ENCODE measurements around the gene ZC3H7B. TPM values are rescaled to one million over a fixed set of nuclear protein-coding genes. Genes with fewer than 3 reads are reported as not detected.
A peak's percentile ranks its signal among the peaks of the same experiment; 100 is the strongest.

The ZC3H7B gene
- total RNA-seq, 1 donor from 2014 or later = 25.8 TPM

GRCh38 chr22:41405588-41405987, 104.3 kb downstream of the ZC3H7B start:
- peaks cover 10% of the 10 kb centered on the region for H3K4me1 Mint-ChIP-seq
- peak overlapping the region; percentile 63 for H3K27ac Mint-ChIP-seq
- H3K27ac ChIP-seq = no peak overlapping the region
- H3K79me2 ChIP-seq (ENCODE audit: low read depth) = no peaks in the 10 kb centered on the region
- H2AFZ ChIP-seq (replicated peaks) = no peak overlapping the region
- TF ChIP-seq EZH2 (IDR thresholded peaks at IDR 0.05) = no peak
- no peak for TF ChIP-seq CTCF (IDR thresholded peaks at IDR 0.05)
- TF ChIP-seq EZH2phosphoT487 (IDR thresholded peaks at IDR 0.05) = no peak
- H3K9me3 Mint-ChIP-seq = no peaks in the 10 kb centered on the region
- no peaks in the 10 kb centered on the region for H3K36me3 ChIP-seq
- no peaks in the 10 kb centered on the region for H3K36me3 Mint-ChIP-seq
- peaks cover 8% of the 10 kb centered on the region for H3K27me3 Mint-ChIP-seq (ENCODE audit: insufficient read depth, low read depth)
- H3K4me1 ChIP-seq = peaks cover 8% of the 10 kb centered on the region
- no peak for DNase-seq (ENCODE audit: low spot score)
- H3K4me3 Mint-ChIP-seq = no peak overlapping the region
- H3K4me3 ChIP-seq = no peak overlapping the region
- H4K20me1 ChIP-seq (ENCODE audit: low read depth) = no peaks in the 10 kb centered on the region
- H3K27me3 ChIP-seq = no peaks in the 10 kb centered on the region
- H3K9ac ChIP-seq = no peak overlapping the region
- no peak overlapping the region for H3K4me2 ChIP-seq
- no peaks in the 10 kb centered on the region for H3K9me3 ChIP-seq (ENCODE audit: low read depth)
- peaks cover 5% of the 10 kb centered on the region for H3F3A ChIP-seq (ENCODE audit: low read depth)

GRCh38 chr22:41406410-41406809, 105.1 kb downstream of the ZC3H7B start:
- Histone ChIP-seq H3K27me3 (no peaks in the 10 kb centered on the region), H3K4me2 (no peak overlapping the region), H3K4me1 (peaks cover 8% of the 10 kb centered on the region), H3K9ac (no peak overlapping the region), H3K79me2 (ENCODE audit: low read depth) (no peaks in the 10 kb centered on the region), H2AFZ (replicated peaks) (no peak overlapping the region), H3F3A (ENCODE audit: low read depth) (peaks cover 7% of the 10 kb centered on the region), H3K36me3 (no peaks in the 10 kb centered on the region), H3K27ac (no peak overlapping the region), H3K4me3 (no peak overlapping the region), H4K20me1 (ENCODE audit: low read depth) (no peaks in the 10 kb centered on the region), H3K9me3 (ENCODE audit: low read depth) (no peaks in the 10 kb centered on the region)
- H3K27ac Mint-ChIP-seq = no peak overlapping the region
- TF ChIP-seq EZH2phosphoT487 (IDR thresholded peaks at IDR 0.05) = no peak
- no peak for TF ChIP-seq CTCF (IDR thresholded peaks at IDR 0.05)
- TF ChIP-seq EZH2 (IDR thresholded peaks at IDR 0.05) = no peak
- no peak overlapping the region for H3K4me3 Mint-ChIP-seq
- DNase-seq (ENCODE audit: low spot score) = no peak
- no peaks in the 10 kb centered on the region for H3K9me3 Mint-ChIP-seq
- H3K27me3 Mint-ChIP-seq (ENCODE audit: insufficient read depth, low read depth) = peaks cover 9% of the 10 kb centered on the region
- H3K4me1 Mint-ChIP-seq = peaks cover 16% of the 10 kb centered on the region
- no peaks in the 10 kb centered on the region for H3K36me3 Mint-ChIP-seq

GRCh38 chr22:41407433-41407832, 106.1 kb downstream of the ZC3H7B start:
- no peaks in the 10 kb centered on the region for H3K36me3 ChIP-seq
- H4K20me1 ChIP-seq (ENCODE audit: low read depth) = no peaks in the 10 kb centered on the region
- no peak overlapping the region for H2AFZ ChIP-seq (replicated peaks)
- H3K27me3 ChIP-seq = no peaks in the 10 kb centered on the region
- TF ChIP-seq EZH2phosphoT487 (IDR thresholded peaks at IDR 0.05) = no peak
- TF ChIP-seq CTCF (IDR thresholded peaks at IDR 0.05) = no peak
- H3K4me2 ChIP-seq = no peak overlapping the region
- H3K27ac ChIP-seq = no peak overlapping the region
- H3K4me1 ChIP-seq = peaks cover 4% of the 10 kb centered on the region
- no peaks in the 10 kb centered on the region for H3K79me2 ChIP-seq (ENCODE audit: low read depth)
- no peaks in the 10 kb centered on the region for H3K36me3 Mint-ChIP-seq
- H3K9ac ChIP-seq = no peak overlapping the region
- no peaks in the 10 kb centered on the region for H3K9me3 ChIP-seq (ENCODE audit: low read depth)
- H3K4me3 ChIP-seq = no peak overlapping the region
- peaks cover 18% of the 10 kb centered on the region for H3K4me1 Mint-ChIP-seq
- no peak overlapping the region for H3K4me3 Mint-ChIP-seq
- H3K27me3 Mint-ChIP-seq (ENCODE audit: insufficient read depth, low read depth) = peaks cover 7% of the 10 kb centered on the region
- no peaks in the 10 kb centered on the region for H3K9me3 Mint-ChIP-seq
- DNase-seq (ENCODE audit: low spot score) = no peak
- H3F3A ChIP-seq (ENCODE audit: low read depth) = peaks cover 13% of the 10 kb centered on the region
- H3K27ac Mint-ChIP-seq = no peak overlapping the region

Measured in neural progenitor cell (in vitro differentiated cells).